ENCODE results near the gene CLSTN1.

CLSTN1 gene

GRCh38 chr1:9849691-9850441 is 26.1 kb upstream of the CLSTN1 start:
- H3K4me1 ChIP-seq (ENCODE audit: control insufficient read depth, insufficient read depth, low read length) = peaks cover 7% of the 10 kb centered on the region
- no peak for DNase-seq (ENCODE audit: low read depth)

DNA sequence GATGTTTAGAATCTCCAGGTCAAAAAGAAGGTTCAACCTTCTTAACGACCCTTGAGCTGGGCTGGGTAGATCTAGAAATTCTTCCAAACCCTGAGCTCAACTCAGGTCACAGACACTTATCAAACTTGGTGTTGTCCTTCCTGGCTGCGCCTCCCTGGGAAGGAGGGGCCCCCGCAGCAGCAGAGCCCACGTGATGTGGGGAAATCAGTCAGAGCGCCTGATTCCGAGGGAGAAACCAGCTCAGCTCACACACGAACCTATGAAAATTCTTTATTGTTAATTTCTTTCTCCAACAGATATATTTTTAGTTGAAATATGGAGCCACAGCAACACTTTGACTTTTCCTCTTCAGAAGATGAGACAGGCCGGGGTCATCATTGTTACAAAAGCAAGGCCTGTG is 24.3 kb upstream of the CLSTN1 start:
- Histone ChIP-seq H3K9ac (ENCODE audit: low read length) (no peak overlapping the region), H3K9me3 (ENCODE audit: control insufficient read depth, low read length) (no peaks in the 10 kb centered on the region), H3K27me3 (replicated peaks; ENCODE audit: control insufficient read depth, insufficient read depth, low read length) (no peaks in the 10 kb centered on the region), H3K36me3 (ENCODE audit: control insufficient read depth, insufficient read depth, low read length, severe bottlenecking) (no peaks in the 10 kb centered on the region), H3K4me3 (ENCODE audit: low read length) (no peak overlapping the region), H3K4me1 (ENCODE audit: control insufficient read depth, insufficient read depth, low read length) (peaks cover 7% of the 10 kb centered on the region)
- DNase-seq (ENCODE audit: low read depth) = no peak

More at GRCh38 chr1:9849691-9850441, 26.1 kb upstream of the CLSTN1 start:
- Histone ChIP-seq H3K27me3 (replicated peaks; ENCODE audit: control insufficient read depth, insufficient read depth, low read length) (no peaks in the 10 kb centered on the region), H3K36me3 (ENCODE audit: control insufficient read depth, insufficient read depth, low read length, severe bottlenecking) (no peaks in the 10 kb centered on the region), H3K9ac (ENCODE audit: low read length) (no peak overlapping the region), H3K4me3 (ENCODE audit: low read length) (no peak overlapping the region), H3K9me3 (ENCODE audit: control insufficient read depth, low read length) (peaks cover 6% of the 10 kb centered on the region)

GRCh38 chr1:9847269-9847668 is 23.5 kb upstream of the CLSTN1 start:
- Histone ChIP-seq H3K27me3 (replicated peaks; ENCODE audit: control insufficient read depth, insufficient read depth, low read length) (no peaks in the 10 kb centered on the region), H3K4me1 (ENCODE audit: control insufficient read depth, insufficient read depth, low read length) (peaks cover 6% of the 10 kb centered on the region), H3K9me3 (ENCODE audit: control insufficient read depth, low read length) (no peaks in the 10 kb centered on the region), H3K4me3 (ENCODE audit: low read length) (no peak overlapping the region), H3K36me3 (ENCODE audit: control insufficient read depth, insufficient read depth, low read length, severe bottlenecking) (no peaks in the 10 kb centered on the region), H3K9ac (ENCODE audit: low read length) (no peak overlapping the region)
- no peak for DNase-seq (ENCODE audit: low read depth)

- H3K4me1 ChIP-seq (ENCODE audit: control insufficient read depth, insufficient read depth, low read length) = no peaks in the 10 kb centered on the region
- H3K36me3 ChIP-seq (ENCODE audit: control insufficient read depth, insufficient read depth, low read length, severe bottlenecking) = no peaks in the 10 kb centered on the region
- no peak for DNase-seq (ENCODE audit: low read depth)
- no peaks in the 10 kb centered on the region for H3K9me3 ChIP-seq (ENCODE audit: control insufficient read depth, low read length)
- H3K9ac ChIP-seq (ENCODE audit: low read length) = no peak overlapping the region
- H3K27me3 ChIP-seq (replicated peaks; ENCODE audit: control insufficient read depth, insufficient read depth, low read length) = peaks cover 4% of the 10 kb centered on the region
- no peak overlapping the region for H3K4me3 ChIP-seq (ENCODE audit: low read length)
These were observed 22.9 kb upstream of the CLSTN1 start for GRCh38 chr1:9846611-9847171.

DNA sequence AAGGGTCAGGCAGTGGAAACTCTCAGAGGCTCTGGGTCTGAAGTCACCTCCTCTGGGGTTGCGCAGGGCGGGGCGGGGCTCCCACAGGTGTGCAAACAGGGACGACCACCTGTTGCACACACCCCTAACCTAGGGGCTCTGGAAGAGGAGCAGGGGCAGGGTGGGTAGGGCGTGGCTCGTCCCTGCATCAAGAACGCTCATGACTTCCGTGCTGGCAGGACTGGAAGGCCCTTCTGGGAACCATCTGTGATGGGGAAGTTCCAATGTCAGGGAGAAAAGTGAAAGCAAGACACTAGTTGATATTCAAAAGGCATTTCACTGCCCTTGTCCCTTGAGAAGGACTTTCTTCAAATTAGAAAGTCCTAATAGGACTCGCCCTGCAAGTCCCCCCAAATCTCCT is 22.1 kb upstream of the CLSTN1 start:
- Histone ChIP-seq H3K9ac (ENCODE audit: low read length) (no peak overlapping the region), H3K36me3 (ENCODE audit: control insufficient read depth, insufficient read depth, low read length, severe bottlenecking) (no peaks in the 10 kb centered on the region), H3K9me3 (ENCODE audit: control insufficient read depth, low read length) (no peaks in the 10 kb centered on the region), H3K27me3 (replicated peaks; ENCODE audit: control insufficient read depth, insufficient read depth, low read length) (peaks cover 11% of the 10 kb centered on the region), H3K4me1 (ENCODE audit: control insufficient read depth, insufficient read depth, low read length) (no peaks in the 10 kb centered on the region), H3K4me3 (ENCODE audit: low read length) (no peak overlapping the region)
- DNase-seq (ENCODE audit: low read depth) = no peak

DNA sequence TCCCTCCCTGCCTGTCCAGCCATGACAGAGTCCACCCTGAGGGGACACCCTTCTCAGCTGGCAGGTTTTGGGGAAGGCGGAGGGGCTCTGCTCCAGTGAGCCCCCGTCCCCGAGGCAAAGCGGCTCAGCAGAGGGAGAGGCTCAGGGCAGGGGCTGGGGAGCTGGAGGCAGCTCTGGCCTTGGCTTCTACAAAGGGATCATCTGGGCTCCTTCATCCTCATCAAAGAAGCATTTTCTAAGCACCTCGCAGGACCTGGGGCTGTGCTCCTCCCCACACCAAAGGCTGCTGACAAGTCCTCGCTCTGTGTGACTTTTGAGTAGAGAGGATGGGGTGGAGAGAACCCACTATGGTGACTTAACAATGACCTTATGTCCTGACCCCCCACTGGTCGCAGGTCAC is 21.0 kb upstream of the CLSTN1 start:
- Histone ChIP-seq H3K4me3 (ENCODE audit: low read length) (no peak overlapping the region), H3K36me3 (ENCODE audit: control insufficient read depth, insufficient read depth, low read length, severe bottlenecking) (no peaks in the 10 kb centered on the region), H3K9ac (ENCODE audit: low read length) (no peak overlapping the region), H3K27me3 (replicated peaks; ENCODE audit: control insufficient read depth, insufficient read depth, low read length) (peaks cover 12% of the 10 kb centered on the region), H3K9me3 (ENCODE audit: control insufficient read depth, low read length) (no peaks in the 10 kb centered on the region), H3K4me1 (ENCODE audit: control insufficient read depth, insufficient read depth, low read length) (no peaks in the 10 kb centered on the region)
- DNase-seq (ENCODE audit: low read depth) = no peak

DNA sequence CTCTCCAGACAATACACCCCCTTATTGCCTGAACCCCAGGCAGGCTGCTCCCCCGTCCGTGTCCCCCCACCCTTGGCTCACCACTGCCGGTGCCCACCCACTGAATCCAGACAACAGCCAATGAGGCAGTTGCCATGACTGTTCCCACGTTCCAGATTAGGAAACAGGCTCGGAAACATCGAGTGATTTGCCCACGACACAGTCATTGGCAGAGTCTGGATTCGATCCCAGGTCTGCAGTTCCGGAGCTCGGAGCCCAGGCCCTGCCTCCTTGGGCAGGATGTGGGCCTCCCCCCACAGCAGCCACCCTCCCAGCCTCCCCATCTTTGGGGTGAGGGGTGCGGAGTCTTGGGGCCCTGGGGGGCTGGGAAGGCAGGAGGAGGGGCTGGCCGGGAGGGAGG is 20.3 kb upstream of the CLSTN1 start:
- H3K4me3 ChIP-seq (ENCODE audit: low read length) = no peak overlapping the region
- DNase-seq (ENCODE audit: low read depth) = no peak
- no peaks in the 10 kb centered on the region for H3K36me3 ChIP-seq (ENCODE audit: control insufficient read depth, insufficient read depth, low read length, severe bottlenecking)
- no peaks in the 10 kb centered on the region for H3K4me1 ChIP-seq (ENCODE audit: control insufficient read depth, insufficient read depth, low read length)
- H3K9me3 ChIP-seq (ENCODE audit: control insufficient read depth, low read length) = no peaks in the 10 kb centered on the region
- no peak overlapping the region for H3K9ac ChIP-seq (ENCODE audit: low read length)
- H3K27me3 ChIP-seq (replicated peaks; ENCODE audit: control insufficient read depth, insufficient read depth, low read length) = peaks cover 13% of the 10 kb centered on the region

DNA sequence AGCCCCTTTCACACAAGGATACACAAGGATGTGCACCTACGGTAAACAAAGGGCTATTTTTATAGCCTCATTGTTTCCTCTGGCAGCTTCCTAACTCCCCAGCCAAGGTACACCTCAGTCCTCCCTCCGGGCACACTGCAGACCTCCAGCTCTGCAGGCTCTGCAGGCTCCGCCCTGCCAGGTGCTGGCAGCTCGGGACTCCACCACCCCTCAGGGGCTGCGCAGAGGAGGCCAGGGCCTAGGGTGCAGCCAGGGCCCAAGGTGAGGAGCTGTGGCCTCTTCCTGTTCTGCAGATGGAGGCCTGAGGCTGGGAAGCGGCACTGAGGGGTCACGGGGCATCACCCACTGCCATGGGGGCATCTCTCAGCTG is 19.8 kb upstream of the CLSTN1 start:
- H3K27me3 ChIP-seq (replicated peaks; ENCODE audit: control insufficient read depth, insufficient read depth, low read length) = peaks cover 16% of the 10 kb centered on the region
- no peaks in the 10 kb centered on the region for H3K9me3 ChIP-seq (ENCODE audit: control insufficient read depth, low read length)
- no peak overlapping the region for H3K9ac ChIP-seq (ENCODE audit: low read length)
- H3K4me1 ChIP-seq (ENCODE audit: control insufficient read depth, insufficient read depth, low read length) = no peaks in the 10 kb centered on the region
- H3K36me3 ChIP-seq (ENCODE audit: control insufficient read depth, insufficient read depth, low read length, severe bottlenecking) = no peaks in the 10 kb centered on the region
- no peak for DNase-seq (ENCODE audit: low read depth)
- H3K4me3 ChIP-seq (ENCODE audit: low read length) = no peak overlapping the region

- H3K4me3 ChIP-seq (ENCODE audit: low read length) = no peak overlapping the region
These were observed 19.2 kb upstream of the CLSTN1 start for GRCh38 chr1:9842781-9843575.

GRCh38 chr1:9842073-9842711 is 18.4 kb upstream of the CLSTN1 start:
- no peaks in the 10 kb centered on the region for H3K9me3 ChIP-seq (ENCODE audit: control insufficient read depth, low read length)
- DNase-seq (ENCODE audit: low read depth) = no peak
- H3K4me1 ChIP-seq (ENCODE audit: control insufficient read depth, insufficient read depth, low read length) = no peaks in the 10 kb centered on the region
- no peak overlapping the region for H3K4me3 ChIP-seq (ENCODE audit: low read length)
- H3K27me3 ChIP-seq (replicated peaks; ENCODE audit: control insufficient read depth, insufficient read depth, low read length) = peaks cover 16% of the 10 kb centered on the region
- no peaks in the 10 kb centered on the region for H3K36me3 ChIP-seq (ENCODE audit: control insufficient read depth, insufficient read depth, low read length, severe bottlenecking)
- H3K9ac ChIP-seq (ENCODE audit: low read length) = no peak overlapping the region

More at GRCh38 chr1:9842781-9843575, 19.2 kb upstream of the CLSTN1 start:
- H3K27me3 ChIP-seq (replicated peaks; ENCODE audit: control insufficient read depth, insufficient read depth, low read length) = peaks cover 16% of the 10 kb centered on the region
- H3K9me3 ChIP-seq (ENCODE audit: control insufficient read depth, low read length) = no peaks in the 10 kb centered on the region
- H3K36me3 ChIP-seq (ENCODE audit: control insufficient read depth, insufficient read depth, low read length, severe bottlenecking) = no peaks in the 10 kb centered on the region
- no peak for DNase-seq (ENCODE audit: low read depth)
- no peak overlapping the region for H3K9ac ChIP-seq (ENCODE audit: low read length)
- H3K4me1 ChIP-seq (ENCODE audit: control insufficient read depth, insufficient read depth, low read length) = no peaks in the 10 kb centered on the region

DNA sequence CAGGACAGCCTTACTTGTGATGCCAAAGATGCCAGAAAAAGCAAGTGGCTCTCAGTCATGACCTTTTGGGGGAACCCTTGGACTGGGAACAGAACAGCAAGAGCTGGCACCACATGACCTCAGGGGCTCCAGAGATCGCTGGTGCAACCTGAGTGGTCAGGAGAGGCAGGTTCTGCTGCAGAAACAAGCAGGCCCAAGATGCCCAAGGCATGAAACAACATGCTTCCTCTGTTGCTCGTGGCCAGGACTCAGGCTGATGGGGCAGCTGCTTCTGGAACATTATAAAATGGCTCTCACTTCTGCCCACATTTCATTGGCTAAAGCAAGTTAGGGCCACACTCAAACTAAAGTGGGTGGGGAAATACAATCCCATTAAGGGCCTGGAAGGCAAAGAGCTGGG is 17.7 kb upstream of the CLSTN1 start:
- no peak for DNase-seq (ENCODE audit: low read depth)
- Histone ChIP-seq H3K4me3 (ENCODE audit: low read length) (no peak overlapping the region), H3K9me3 (ENCODE audit: control insufficient read depth, low read length) (no peaks in the 10 kb centered on the region), H3K9ac (ENCODE audit: low read length) (no peak overlapping the region), H3K36me3 (ENCODE audit: control insufficient read depth, insufficient read depth, low read length, severe bottlenecking) (no peaks in the 10 kb centered on the region), H3K4me1 (ENCODE audit: control insufficient read depth, insufficient read depth, low read length) (no peaks in the 10 kb centered on the region), H3K27me3 (replicated peaks; ENCODE audit: control insufficient read depth, insufficient read depth, low read length) (peaks cover 18% of the 10 kb centered on the region)

All from adipocyte (in vitro differentiated cells).